Astrocyte (in vitro differentiated cells and primary cell): Measurements from ENCODE around the gene CFDP1.

ENCODE experiments used
- CTCF ChIP-seq: IDR thresholded peaks from 2 replicates; pipeline ENCODE4 v1.5.1; 2011; ENCODE audit warnings: low read depth, mild to moderate bottlenecking, inconsistent platforms, low read length, moderate library complexity; ENCODE audit not compliant: insufficient read depth
- EZH2 ChIP-seq: IDR thresholded peaks from 2 replicates; pipeline ENCODE4 v1.6.1; 2012; ENCODE audit warnings: mild to moderate bottlenecking, low read length, inconsistent platforms; ENCODE audit not compliant: insufficient read depth

- no peak for TF ChIP-seq CTCF
- no peak for TF ChIP-seq EZH2
These were observed 44.6 kb upstream of the CFDP1 start for GRCh38 chr16:75477680-75478473.
